GM12865 (cell line): Measurements from ENCODE around the gene CDIP1.

Experiments used
- DNase-seq: peaks from one replicate; pipeline ENCODE4 v3.0.0; 2010; ENCODE audit warnings: low read depth
- H3K4me3 ChIP-seq: 2 replicates; pipeline ENCODE4 v1.5.1; 2011; ENCODE audit warnings: mild to moderate bottlenecking, low read depth, low read length, control low read depth
- CTCF ChIP-seq: IDR thresholded peaks from 2 replicates; pipeline ENCODE4 v1.5.1; 2011; ENCODE audit warnings: low read length, control low read depth, low read depth, inconsistent platforms; ENCODE audit not compliant: insufficient read depth; ENCODE audit errors: missing control alignments

CDIP1 gene

DNA sequence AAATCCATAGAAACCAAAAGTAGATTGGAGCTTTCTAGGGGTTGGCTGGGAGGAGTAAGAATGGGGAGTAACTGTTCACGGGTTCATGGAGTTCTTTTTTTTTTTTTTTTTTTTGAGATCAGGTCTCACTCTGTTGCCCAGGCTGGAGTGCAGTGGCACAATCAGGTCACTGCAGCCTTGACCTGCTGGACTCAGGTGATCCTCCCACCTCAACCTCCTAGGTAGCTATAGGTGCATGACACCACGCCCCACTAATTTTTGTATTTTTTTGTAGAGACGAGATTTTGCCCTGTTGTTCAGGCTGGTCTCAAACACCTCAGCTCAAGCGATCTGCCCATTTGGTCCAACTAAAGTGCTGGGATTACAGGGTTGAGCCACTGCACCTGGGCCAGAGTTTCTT is 65.7 kb downstream of the CDIP1 start:
- DNase-seq = no peak
- H3K4me3 ChIP-seq = no peak overlapping the region
- no peak for TF ChIP-seq CTCF

DNA sequence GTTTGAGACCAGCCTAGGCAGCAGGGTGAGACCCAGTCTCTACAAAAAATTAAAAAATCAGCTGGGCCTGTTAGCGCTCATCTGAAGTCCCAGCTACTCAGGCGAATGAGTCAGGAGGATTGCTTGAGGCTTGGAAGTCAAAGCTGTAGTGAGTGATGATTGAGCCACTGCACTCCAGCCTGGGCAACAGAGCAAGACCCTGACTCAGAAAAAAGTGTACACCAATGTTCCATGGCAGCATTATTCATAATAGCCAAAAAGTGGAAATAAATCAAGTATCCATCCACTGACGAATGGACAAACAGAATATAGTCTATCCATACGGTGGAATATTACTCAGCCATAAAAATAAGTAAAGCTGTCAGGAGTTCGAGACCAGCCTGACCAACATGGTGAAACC is 66.7 kb downstream of the CDIP1 start:
- no peak overlapping the region for H3K4me3 ChIP-seq
- TF ChIP-seq CTCF = no peak
- DNase-seq = no peak

DNA sequence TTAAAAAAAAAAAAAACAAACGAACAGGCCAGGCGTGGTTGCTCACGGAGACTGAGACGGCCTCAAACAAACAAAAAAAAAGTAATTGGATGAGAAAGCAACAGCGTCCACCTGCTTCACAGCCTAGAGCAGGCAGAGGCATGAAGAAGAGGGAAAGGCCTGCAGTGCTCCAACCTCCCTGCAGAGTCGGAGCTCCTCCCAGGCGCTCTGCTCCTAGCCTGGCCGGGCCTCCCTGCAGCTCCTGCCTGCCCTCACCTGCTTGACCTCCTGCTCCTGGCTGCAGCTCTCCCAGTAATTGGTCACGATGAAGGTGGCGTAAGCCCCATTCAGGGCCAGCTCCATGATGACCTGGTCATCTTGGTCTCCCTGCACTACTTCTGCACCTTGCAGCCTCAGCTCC is 69.6 kb downstream of the CDIP1 start:
- no peak for DNase-seq
- TF ChIP-seq CTCF = no peak
- H3K4me3 ChIP-seq = no peak overlapping the region

- DNase-seq = no peak
- TF ChIP-seq CTCF = no peak
Observed at GRCh38 chr16:4467916-4468315, 70.7 kb downstream of the CDIP1 start.

GRCh38 chr16:4465977-4466779 is 72.4 kb downstream of the CDIP1 start:
- H3K4me3 ChIP-seq = no peak overlapping the region
- DNase-seq = no peak
- TF ChIP-seq CTCF = no peak

More at GRCh38 chr16:4467916-4468315, 70.7 kb downstream of the CDIP1 start:
- no peak overlapping the region for H3K4me3 ChIP-seq

GRCh38 chr16:4463522-4464163 is 74.9 kb downstream of the CDIP1 start:
- no peak for DNase-seq
- TF ChIP-seq CTCF = no peak
- H3K4me3 ChIP-seq = no peak overlapping the region
